Hepatocyte (in vitro differentiated cells): ENCODE results near the gene KXD1.

Source experiments
- CTCF ChIP-seq: fragments of 200-600 bp; sonication (generic); IDR thresholded peaks from 2 replicates; pipeline ENCODE4 v1.5.1; 2016; ENCODE audit warnings: antibody characterized with exemption, mild to moderate bottlenecking; ENCODE audit not compliant: poor library complexity
- EZH2 ChIP-seq: fragments of 200-600 bp; sonication (generic); IDR thresholded peaks from 2 replicates; pipeline ENCODE4 v1.6.1; 2016; ENCODE audit warnings: antibody characterized with exemption, mild to moderate bottlenecking, borderline replicate concordance

- no peak for TF ChIP-seq CTCF
- no peak for TF ChIP-seq EZH2
Observed at GRCh38 chr19:18586306-18586705, 28.6 kb downstream of the KXD1 start.
